Thyroid gland (tissue), 4 donors: ENCODE results near the gene BORCS6.

Experiments used
- CTCF ChIP-seq, 6 experiments: fragments of 200-600 bp in 3 of 6; fragments of 450-650 bp in 3 of 6; sonication (generic) in 3 of 6; IDR thresholded peaks; one replicate each; pipeline ENCODE4 v1.5.1; 2016 to 2019; ENCODE audit warnings: antibody characterized with exemption in 6 of 6, mild to moderate bottlenecking in 2 of 6, inconsistent platforms in 1 of 6, moderate library complexity in 1 of 6
- POLR2A ChIP-seq, 2 donors: fragments of 450-650 bp; IDR thresholded peaks; one replicate each; pipeline ENCODE4 v1.6.1; 2017; ENCODE audit warnings: antibody characterized with exemption in 2 of 2, mild to moderate bottlenecking in 2 of 2, moderate library complexity in 1 of 2

GRCh38 chr17:8175795-8176196 is 14.2 kb downstream of the BORCS6 start:
- no peak for TF ChIP-seq CTCF (IDR thresholded peaks at IDR 0.05)
- TF ChIP-seq POLR2A (IDR thresholded peaks at IDR 0.05), result no peak
